Sigmoid colon (tissue), 4 donors: ENCODE measurements around the gene PPM1B.

ENCODE experiments used
- POLR2AphosphoS5 ChIP-seq, 4 donors: sonication (generic); formaldehyde crosslinking; IDR thresholded peaks; one replicate each; pipeline ENCODE4 v1.6.1; 2017; ENCODE audit warnings: antibody characterized with exemption in 4 of 4
- TF ChIP-seq, protein P1 (sequence below), 4 experiments: fragments of 450-650 bp in 3 of 4; fragments of 200-600 bp in 1 of 4; IDR thresholded peaks; one replicate each; pipeline ENCODE4 v1.5.1; 2016 to 2019; ENCODE audit warnings: antibody characterized with exemption in 4 of 4, mild to moderate bottlenecking in 3 of 4, moderate library complexity in 2 of 4

- TF ChIP-seq, protein P1, sequence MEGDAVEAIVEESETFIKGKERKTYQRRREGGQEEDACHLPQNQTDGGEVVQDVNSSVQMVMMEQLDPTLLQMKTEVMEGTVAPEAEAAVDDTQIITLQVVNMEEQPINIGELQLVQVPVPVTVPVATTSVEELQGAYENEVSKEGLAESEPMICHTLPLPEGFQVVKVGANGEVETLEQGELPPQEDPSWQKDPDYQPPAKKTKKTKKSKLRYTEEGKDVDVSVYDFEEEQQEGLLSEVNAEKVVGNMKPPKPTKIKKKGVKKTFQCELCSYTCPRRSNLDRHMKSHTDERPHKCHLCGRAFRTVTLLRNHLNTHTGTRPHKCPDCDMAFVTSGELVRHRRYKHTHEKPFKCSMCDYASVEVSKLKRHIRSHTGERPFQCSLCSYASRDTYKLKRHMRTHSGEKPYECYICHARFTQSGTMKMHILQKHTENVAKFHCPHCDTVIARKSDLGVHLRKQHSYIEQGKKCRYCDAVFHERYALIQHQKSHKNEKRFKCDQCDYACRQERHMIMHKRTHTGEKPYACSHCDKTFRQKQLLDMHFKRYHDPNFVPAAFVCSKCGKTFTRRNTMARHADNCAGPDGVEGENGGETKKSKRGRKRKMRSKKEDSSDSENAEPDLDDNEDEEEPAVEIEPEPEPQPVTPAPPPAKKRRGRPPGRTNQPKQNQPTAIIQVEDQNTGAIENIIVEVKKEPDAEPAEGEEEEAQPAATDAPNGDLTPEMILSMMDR (IDR thresholded peaks at IDR 0.05): no peak
- no peak for TF ChIP-seq POLR2AphosphoS5 (IDR thresholded peaks at IDR 0.05)
These were observed 2.6 kb upstream of the PPM1B start for GRCh38 chr2:44166096-44166495.
